ENCODE results near the gene ARF5.

- TF ChIP-seq CTCF (IDR thresholded peaks at IDR 0.05) (no peak), SIN3A (IDR thresholded peaks at IDR 0.05; ENCODE audit: borderline replicate concordance, insufficient read depth, low read depth, low read length) (no peak), POLR2AphosphoS5 (IDR thresholded peaks at IDR 0.05; ENCODE audit: low read depth, low read length) (no peak), TCF7L2 (IDR thresholded peaks at IDR 0.05; ENCODE audit: low read depth, low read length) (no peak), REST (IDR thresholded peaks at IDR 0.05; ENCODE audit: insufficient read depth in 1 of 2, low read depth in 2 of 2, low read length in 1 of 2) (no peak)
Measured at GRCh38 chr7:127591591-127591990, 3.4 kb downstream of the ARF5 start.
